ENCODE results near the gene CDH22. TPM values are rescaled to one million over a fixed set of nuclear protein-coding genes. Genes with fewer than 3 reads are reported as not detected.

Gene CDH22
- total RNA-seq, 1 donor from 2014 or later: under 0.01 TPM

DNA sequence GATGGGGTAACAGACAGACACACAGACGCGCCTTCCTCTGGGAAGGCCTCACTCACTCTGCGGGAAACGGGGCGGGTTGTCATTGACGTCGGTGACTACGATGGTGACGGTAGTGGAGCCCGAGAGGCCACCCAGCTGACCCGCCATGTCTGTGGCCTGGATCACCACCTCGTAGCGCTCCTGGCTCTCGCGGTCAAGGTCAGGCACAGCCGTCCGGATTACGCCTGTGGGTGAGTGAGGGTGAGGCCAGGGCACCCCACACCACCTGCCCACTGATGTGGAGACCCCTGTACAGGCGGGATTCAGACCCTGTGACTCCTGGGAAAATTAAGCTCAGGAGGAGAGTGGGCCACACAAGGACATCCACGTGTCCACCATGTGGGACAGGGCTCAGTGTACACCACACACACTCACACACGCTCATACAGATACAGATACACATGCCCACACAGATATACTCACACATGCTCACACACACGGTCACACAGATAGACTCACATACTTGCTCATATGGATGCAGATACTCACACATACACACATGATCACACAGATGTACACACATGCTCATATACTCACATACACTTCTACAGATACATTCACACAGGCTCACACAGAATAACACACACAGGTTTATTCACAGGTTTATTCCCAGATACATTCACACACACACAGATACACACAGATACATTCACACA, 91.4 kb downstream of the CDH22 start:
- no peak for DNase-seq (ENCODE audit: low read depth in 2 of 2)

DNA sequence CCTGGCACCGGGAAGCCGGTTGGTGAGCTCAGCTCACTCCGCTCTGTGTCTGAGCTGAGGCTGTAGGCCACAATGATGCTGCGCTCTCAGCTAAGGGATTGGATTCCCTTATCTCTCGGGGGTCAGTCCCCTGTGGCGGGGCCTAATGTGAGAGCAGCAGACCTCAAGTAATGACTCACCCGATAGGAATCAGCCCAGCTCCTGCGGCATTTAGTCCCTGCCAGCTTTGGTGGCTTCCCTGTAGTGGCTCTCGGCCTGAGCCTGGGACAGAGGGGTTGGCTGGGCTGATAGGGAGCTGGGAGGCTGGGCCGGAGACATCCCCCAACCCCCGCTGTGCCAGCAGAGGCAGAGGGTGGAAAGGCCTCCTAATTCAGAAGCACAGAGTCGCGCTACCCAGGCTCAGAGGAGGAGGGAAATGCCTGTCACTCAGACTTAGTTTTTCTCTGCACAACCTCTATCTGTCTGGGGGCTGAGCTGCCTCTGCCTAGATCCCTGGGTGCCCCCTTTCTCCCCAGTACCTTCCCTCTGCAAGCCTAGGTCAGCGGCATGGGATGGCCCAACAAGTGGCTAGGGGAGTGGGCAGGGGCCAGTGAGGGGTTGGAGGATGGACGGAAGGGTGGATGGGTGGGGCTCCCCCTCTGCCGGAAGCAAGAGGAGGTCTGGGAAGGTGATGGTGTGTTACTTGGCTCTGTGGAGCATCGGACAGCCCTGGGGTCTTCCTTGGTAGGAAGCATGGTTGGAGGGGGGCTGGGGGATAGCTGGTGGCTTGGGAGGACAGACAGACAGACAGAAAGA, 92.2 kb downstream of the CDH22 start:
- peak in 1 of 2 donors; percentile 24 for DNase-seq (ENCODE audit: low read depth in 2 of 2)

- DNase-seq (ENCODE audit: low read depth in 2 of 2): no peak
Observed at GRCh38 chr20:46214824-46215488, 93.3 kb downstream of the CDH22 start.

- no peak for DNase-seq (ENCODE audit: low read depth in 2 of 2)
Observed at GRCh38 chr20:46213946-46214823, 94.1 kb downstream of the CDH22 start.

- DNase-seq (ENCODE audit: low read depth in 2 of 2): no peak
Observed at GRCh38 chr20:46212876-46213275, 95.4 kb downstream of the CDH22 start.

- no peak for DNase-seq (ENCODE audit: low read depth in 2 of 2)
Observed at GRCh38 chr20:46212252-46212651, 96.0 kb downstream of the CDH22 start.

- DNase-seq (ENCODE audit: low read depth in 2 of 2): no peak
Observed at GRCh38 chr20:46211331-46211722, 97.0 kb downstream of the CDH22 start.

DNA sequence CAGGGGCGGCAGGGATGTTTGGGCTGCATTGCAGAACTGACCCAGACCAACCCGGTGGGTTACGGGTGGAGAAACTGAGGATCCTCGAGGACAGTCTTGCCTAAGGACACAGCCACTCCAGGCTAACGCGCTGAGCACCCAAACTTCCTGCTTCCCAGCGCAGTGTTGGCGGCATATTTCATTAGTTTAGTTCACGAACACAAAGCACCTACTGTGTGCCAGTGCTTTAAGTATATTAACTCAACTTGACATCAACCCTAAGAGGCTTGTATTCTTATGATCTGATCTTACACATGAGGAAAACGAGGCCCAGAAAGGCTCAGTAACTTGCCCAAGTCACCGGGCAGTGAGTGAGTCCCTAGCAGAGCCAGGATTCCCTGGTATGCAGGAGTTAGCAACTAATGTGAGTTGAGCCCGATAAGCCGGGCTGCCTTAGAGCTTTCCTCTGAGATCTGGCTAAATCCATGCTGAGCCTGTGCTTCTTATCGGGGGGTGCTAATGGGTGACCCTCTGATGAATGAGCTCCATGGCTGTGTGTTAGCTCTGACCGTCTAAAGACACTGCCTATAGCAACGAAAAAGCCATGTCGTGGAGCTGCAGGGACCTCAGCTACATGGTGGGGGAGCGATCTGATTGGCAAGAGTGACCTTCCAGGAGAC, 97.5 kb downstream of the CDH22 start:
- no peak for DNase-seq (ENCODE audit: low read depth in 2 of 2)

DNA sequence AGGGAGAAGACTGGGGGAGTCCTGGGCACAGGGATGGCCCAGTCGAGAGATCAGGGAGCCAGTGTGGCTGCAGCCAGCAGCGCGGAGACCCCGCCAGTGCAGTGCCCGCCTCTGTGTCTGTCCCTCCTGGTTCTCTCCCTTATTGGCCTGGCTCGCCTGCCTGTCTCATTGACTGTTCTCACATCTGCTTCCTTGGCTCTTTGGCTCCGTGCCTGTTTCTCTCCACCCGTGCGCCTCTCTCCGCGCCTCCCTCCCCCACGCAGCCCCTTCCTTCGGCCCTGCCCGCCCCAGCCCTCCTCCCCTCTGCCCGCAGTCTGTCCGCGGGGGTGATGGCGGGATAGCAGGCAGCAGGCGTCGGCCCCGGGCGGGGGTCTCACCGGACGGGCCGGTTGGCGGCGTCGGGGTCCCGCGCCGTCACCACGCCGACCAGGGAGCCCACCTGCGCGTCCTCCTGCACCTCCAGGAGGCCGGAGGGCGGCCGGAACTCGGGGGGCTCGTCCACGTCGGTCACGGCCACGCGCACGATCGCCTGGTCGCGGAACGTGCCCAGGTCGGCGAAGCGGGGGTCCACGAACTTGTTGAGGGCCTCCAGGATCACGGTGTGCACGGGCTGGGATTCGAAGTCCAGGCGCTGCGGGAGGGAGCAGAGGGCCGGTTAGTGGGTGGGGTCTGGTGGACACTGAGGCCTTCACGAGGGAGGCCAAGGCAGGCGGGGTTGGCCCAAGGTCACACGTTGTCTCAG, 98.2 kb downstream of the CDH22 start:
- no peak for DNase-seq (ENCODE audit: low read depth in 2 of 2)

DNA sequence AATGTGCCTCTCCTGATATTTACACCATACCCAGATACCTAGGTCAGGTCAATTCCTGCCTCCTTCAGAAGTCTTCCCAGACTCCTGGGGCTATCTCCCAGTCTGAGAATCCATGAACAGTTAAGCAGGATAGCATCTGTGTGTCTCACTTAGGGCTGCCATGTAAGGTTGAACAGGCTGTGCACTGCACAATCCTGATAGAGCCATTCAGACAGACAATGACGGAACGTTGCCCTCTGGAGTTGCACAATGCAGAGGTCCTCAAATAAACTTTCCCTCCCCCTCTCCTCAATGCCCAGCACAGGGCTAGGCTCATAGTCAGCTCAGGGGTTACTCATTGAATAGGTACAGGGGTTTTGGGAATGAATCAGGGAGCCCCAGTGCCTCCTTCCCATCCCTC, 100.5 kb downstream of the CDH22 start:
- no peak for DNase-seq (ENCODE audit: low read depth in 2 of 2)

DNA sequence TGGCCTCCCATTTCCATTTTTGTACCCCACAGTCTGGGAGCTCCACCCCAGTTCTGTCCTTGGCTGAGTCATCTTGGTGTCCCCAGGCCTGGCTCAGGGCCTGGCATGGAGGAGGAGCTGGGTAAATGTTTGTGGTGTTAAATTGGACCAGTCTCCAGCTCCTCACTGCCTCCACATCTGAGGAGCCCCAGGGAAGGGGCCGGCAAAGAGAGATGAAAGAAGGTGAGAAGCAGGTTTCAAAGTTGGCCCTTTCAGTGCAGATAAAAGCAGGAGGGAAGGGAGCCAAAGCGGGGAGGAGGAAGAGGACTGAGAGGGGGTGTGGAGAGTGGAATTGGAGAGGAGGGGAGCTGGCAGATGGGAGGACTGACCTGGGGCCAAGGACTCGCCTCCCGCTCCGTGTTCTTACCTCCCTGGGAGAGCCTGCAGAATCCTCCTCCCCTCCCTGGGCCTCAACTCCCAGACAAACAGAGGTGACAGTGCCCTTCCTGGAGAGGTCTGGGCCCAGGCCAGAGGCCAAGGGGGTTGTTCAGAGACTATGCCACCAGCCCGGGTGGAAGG, 101.2 kb downstream of the CDH22 start:
- no peak for DNase-seq (ENCODE audit: low read depth in 2 of 2)

GRCh38 chr20:46206025-46206424, 102.3 kb downstream of the CDH22 start:
- peak in 1 of 2 donors; percentile 54 for DNase-seq (ENCODE audit: low read depth in 2 of 2)

- no peak for DNase-seq (ENCODE audit: low read depth in 2 of 2)
Observed at GRCh38 chr20:46205349-46205748, 102.9 kb downstream of the CDH22 start.

DNA sequence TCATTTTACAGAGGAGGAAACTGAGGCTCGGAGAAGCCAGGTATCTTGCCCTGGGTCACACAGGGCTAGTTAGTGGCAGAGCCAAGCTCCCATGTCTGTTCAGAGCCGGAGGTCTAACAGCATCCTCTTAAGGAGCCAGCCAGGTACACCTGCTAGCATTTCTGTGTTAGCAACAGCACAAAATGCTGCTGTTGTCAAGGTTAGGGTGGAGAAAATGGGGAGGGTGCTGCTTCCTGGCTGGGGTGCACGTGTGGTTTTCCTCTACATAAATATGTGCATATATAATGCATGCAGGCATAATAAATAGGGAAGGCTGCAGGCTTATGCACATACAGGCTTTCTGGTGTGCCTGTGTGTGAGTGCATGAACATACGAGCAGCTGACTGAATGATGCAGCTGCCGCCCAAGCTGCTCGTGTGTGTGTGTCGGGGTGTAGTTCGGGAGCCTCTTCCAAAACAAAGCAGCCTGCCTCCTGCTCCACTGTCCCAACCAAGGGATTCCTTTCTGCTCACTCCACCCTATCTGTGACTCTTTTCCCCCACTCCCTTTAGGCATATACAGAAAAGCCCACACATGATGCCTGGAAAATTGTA, 103.6 kb downstream of the CDH22 start:
- DNase-seq (ENCODE audit: low read depth in 2 of 2): no peak

GRCh38 chr20:46203510-46203837, 104.8 kb downstream of the CDH22 start:
- no peak for DNase-seq (ENCODE audit: low read depth in 2 of 2)

GRCh38 chr20:46202766-46203509, 105.4 kb downstream of the CDH22 start:
- no peak for DNase-seq (ENCODE audit: low read depth in 2 of 2)

DNA sequence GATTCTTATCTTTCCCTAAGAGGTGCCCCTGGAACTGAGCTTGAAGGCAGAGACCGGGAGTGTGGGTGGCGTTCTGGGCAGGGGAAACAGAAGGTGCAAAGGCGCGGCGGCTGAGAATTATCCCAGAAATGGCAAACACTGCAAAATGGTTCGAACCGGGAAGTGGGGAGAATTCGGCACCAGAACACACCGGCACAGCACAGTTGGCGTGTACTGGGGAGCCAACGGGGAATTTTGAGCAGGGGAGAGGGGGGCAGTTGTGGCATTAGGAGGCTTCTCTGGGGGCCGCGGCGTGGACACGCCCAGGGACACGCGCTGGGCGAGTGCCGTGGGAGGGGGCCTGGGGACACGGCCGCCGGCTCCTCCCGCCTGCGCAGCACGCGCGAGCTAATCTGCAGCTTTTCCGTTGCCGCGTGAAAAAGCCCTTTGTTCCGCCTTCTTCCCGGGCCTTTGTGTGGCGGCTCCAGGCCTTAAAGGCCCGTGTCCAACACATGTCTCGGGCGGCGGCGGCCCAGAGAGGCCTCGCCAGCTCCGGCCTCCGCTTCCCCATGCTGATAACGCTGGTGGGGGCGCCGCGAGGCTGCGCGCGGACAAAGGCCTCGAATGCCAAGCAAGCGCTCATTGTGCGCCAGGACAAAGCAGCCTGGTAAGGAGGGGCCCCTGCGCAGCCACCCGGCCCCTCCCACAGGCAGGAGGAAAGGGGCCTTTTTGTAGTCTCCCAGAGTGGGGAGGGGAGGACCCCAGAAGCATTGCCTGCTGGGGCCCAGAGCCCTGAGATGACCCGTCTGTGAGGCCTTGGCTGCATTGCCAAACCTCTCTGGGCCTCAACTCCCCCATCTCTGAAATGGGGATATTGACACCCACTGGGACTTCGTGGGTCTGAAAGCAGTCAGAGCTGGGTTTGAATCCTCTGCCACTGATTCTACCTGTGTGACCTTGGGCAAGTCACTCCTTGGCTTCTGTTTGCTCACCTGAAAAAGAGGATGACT, 107.4 kb downstream of the CDH22 start:
- DNase-seq (ENCODE audit: low read depth in 2 of 2): no peak

DNA sequence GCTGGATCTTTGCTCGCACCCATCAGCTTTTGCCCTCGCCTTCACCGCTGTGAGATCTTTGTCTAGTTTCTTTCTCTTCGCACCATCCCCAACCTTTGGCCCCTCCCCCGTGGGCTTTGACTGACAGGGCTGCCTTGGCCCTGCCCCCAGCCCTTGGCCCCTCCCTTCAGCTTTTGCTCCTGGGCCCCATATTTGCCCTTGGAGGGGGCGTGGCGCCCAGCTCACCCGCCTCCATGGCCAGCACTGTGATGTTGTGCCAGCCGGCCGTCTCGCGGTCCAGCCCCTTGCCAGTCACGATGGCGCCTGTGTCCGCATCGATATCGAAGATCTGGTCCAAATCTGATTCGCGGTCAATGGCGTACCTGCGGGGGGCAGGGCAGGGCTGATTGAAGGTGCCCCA, 109.1 kb downstream of the CDH22 start:
- no peak for DNase-seq (ENCODE audit: low read depth in 2 of 2)

Measured in dermis microvascular lymphatic vessel endothelial cell (primary cell).